Adrenal gland (tissue), 12 donors: ENCODE data around the gene PDIA4. TPM values are rescaled to one million over a fixed set of nuclear protein-coding genes. Genes with fewer than 3 reads are reported as not detected.
"Not testable (repeated sequence)": the region's sequence is repeated elsewhere in the genome, so short reads cannot be mapped to it uniquely, and the experiment has no call there.

ENCODE experiments used
- DNase-seq, 7 donors: peaks; one replicate each; pipeline ENCODE4 v3.0.0-alpha.2; 2019 to 2020
- H3K27ac ChIP-seq, 5 donors: fragments of 200-600 bp; sonication (generic) in 4 of 5; 1 replicate in 3 of 5; 2 replicates in 2 of 5; pipeline versions ENCODE4 v1.5.1 to v1.8.0; 2016 to 2020; ENCODE audit warnings: mild to moderate bottlenecking in 1 of 5
- H3K27me3 ChIP-seq: fragments of 200-600 bp; 2 replicates; pipeline ENCODE4 v1.8.0; 2021
- H3K36me3 ChIP-seq, 2 donors: fragments of 200-600 bp; replicated peaks in 1 of 2; 1 replicate in 1 of 2; 2 replicates in 1 of 2; pipeline versions ENCODE4 v1.5.1 to v1.8.0; 2018 to 2022
- H3K4me1 ChIP-seq, 2 donors: fragments of 200-600 bp; replicated peaks in 1 of 2; 1 replicate in 1 of 2; 2 replicates in 1 of 2; pipeline versions ENCODE4 v1.5.1 to v1.8.0; 2018 to 2021
- H3K4me3 ChIP-seq, 4 donors: fragments of 200-600 bp; sonication (generic) in 3 of 4; one replicate each; pipeline ENCODE4 v1.5.1; 2016 to 2018
- H3K9me3 ChIP-seq, 3 donors: fragments of 200-600 bp; sonication (generic) in 1 of 3; replicated peaks in 1 of 3; 1 replicate in 2 of 3; 2 replicates in 1 of 3; pipeline versions ENCODE4 v1.5.1 to v1.8.0; 2016 to 2021
- POLR2A ChIP-seq, 2 donors: fragments of 450-650 bp; IDR thresholded peaks; one replicate each; pipeline ENCODE4 v1.6.1; 2017; ENCODE audit warnings: antibody characterized with exemption in 2 of 2, mild to moderate bottlenecking in 2 of 2, moderate library complexity in 1 of 2
- WGBS, 4 donors: extraction: QIAGEN DNeasy Blood & Tissue Kit in 2 of 4; methylation state at CpG; one replicate each; pipeline versions ENCODE4 v1.1.5 to v1.1.7; 2013 to 2017; 5-methylcytosine and 5-hydroxymethylcytosine counted together
- intact Hi-C, 2 donors: fragments of 100-400 bp; cut with DNase I; formaldehyde crosslinking; loops; one replicate each; pipeline versions ENCODE4 v1.14.1 to v1.15.0; 2022 to 2023
- polyA plus RNA-seq, 3 donors: library from polyadenylated mRNA; stranded (reverse); fragments of 200-250 nt in 2 of 3; fragments of 350-450 nt in 1 of 3; fragmentation: Illumina TruSeq in 1 of 3; extraction: RNeasy Lipid Tissue Mini Kit (QIAGEN cat#74804) in 1 of 3; gene quantifications; one replicate each; pipeline ENCODE4 v1.2.3, GENCODE V29; 2013 to 2014
- total RNA-seq, 9 donors: library from RNA; depleted of rRNA in 4 of 9; stranded (reverse); fragments of >200 nt in 4 of 9; fragments of 120-200 nt in 1 of 9; fragmentation: NEBNext Ultra II Directional in 1 of 9; extraction: Animal tissue kit (Norgen Biotek cat#: 25700) in 1 of 9; gene quantifications; one replicate each; pipeline versions ENCODE4 v1.1.0 to v1.2.4, GENCODE V29; 2013 to 2023
- TF ChIP-seq, protein P1 (sequence below), 6 experiments: fragments of 450-650 bp in 4 of 6; fragments of 200-600 bp in 2 of 6; sonication (generic) in 1 of 6; IDR thresholded peaks; 1 replicate in 5 of 6; 2 replicates in 1 of 6; pipeline versions ENCODE4 v1.5.1 to v1.8.0; 2016 to 2021; ENCODE audit warnings: antibody characterized with exemption in 6 of 6, mild to moderate bottlenecking in 2 of 6, moderate library complexity in 1 of 6
- donor health status: healthy with polysubstance abuse.
- donor health status: Bipolar disorder and iron deficiency.
- donor health status: DM: yes; HTN: yes; CAD: no.
- donor health status: DM: no; HTN: no; CAD: no.
- donor health status: DM: no; HTN: no; CAD: no.
- donor health status: DM: yes; HTN: yes; CAD: no.

PDIA4 gene
- total and polyA plus RNA-seq, 12 donors = 19.9 to 123 (median 69.7) TPM

DNA sequence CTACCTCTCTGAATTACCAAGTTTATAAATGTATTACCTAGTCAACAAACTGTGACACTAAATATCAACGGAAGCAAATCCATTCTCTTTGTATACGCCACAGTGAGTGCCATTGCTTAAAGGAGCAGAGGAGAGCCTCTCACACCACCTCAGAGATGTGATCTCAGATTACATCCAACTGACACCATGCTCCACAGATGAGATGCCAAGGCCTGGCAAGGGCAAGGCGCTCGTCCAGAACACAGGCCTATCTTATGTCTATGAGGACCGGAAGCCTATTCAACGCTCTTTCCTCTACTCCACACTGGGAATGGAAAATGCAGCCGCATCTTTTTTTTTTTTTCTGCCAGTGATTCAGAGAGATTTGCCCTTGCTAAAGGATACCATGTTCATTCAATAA is 11.4 kb downstream of the PDIA4 start:
- peaks cover 0 to 69% of the 10 kb centered on the region in 2 donors for H3K36me3 ChIP-seq
- no peaks in the 10 kb centered on the region for H3K4me1 ChIP-seq
- no peak overlapping the region for H3K27ac ChIP-seq
- WGBS, 4 donors = 77 to 82% (median 80%) methylated on average over 7 of the region's 7 CpGs
- H3K4me3 ChIP-seq = no peak overlapping the region
- no peak for DNase-seq
- TF ChIP-seq POLR2A (IDR thresholded peaks at IDR 0.05) = no peak
- TF ChIP-seq, protein P1, sequence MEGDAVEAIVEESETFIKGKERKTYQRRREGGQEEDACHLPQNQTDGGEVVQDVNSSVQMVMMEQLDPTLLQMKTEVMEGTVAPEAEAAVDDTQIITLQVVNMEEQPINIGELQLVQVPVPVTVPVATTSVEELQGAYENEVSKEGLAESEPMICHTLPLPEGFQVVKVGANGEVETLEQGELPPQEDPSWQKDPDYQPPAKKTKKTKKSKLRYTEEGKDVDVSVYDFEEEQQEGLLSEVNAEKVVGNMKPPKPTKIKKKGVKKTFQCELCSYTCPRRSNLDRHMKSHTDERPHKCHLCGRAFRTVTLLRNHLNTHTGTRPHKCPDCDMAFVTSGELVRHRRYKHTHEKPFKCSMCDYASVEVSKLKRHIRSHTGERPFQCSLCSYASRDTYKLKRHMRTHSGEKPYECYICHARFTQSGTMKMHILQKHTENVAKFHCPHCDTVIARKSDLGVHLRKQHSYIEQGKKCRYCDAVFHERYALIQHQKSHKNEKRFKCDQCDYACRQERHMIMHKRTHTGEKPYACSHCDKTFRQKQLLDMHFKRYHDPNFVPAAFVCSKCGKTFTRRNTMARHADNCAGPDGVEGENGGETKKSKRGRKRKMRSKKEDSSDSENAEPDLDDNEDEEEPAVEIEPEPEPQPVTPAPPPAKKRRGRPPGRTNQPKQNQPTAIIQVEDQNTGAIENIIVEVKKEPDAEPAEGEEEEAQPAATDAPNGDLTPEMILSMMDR (IDR thresholded peaks at IDR 0.05) = no peak
- no peaks in the 10 kb centered on the region for H3K9me3 ChIP-seq
- H3K27me3 ChIP-seq = no peaks in the 10 kb centered on the region
- intact Hi-C loops = no loop called here

DNA sequence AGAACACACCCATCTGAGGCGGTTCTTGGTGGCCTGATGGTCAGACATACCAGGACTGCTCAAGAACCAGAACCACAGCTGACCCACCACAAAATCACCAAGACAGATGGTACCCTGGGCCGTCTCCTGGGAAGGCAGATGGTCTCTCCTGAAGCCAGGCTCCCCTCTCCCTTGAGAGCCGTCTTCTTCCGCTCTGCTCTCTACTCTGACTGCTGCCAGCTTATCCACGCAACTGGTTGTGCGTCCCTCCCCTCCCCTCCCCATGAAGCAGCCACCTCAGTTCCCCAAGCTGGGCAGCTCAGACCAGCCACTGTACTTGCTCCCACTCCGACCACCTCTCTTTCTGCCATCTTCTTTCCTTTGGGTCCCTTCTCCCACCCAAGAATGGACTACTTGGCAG is 14.0 kb downstream of the PDIA4 start:
- Histone ChIP-seq H3K27ac (no peak overlapping the region), H3K27me3 (no peaks in the 10 kb centered on the region), H3K36me3 (peaks cover 0 to 84% of the 10 kb centered on the region in 2 donors), H3K4me3 (no peak overlapping the region), H3K9me3 (no peaks in the 10 kb centered on the region), H3K4me1 (no peaks in the 10 kb centered on the region)
- no peak for TF ChIP-seq POLR2A (IDR thresholded peaks at IDR 0.05)
- TF ChIP-seq, protein P1 (IDR thresholded peaks at IDR 0.05) = no peak
- intact Hi-C loops = no loop called here
- WGBS, 4 donors = 80 to 94% (median 90%) methylated on average over 7 of the region's 7 CpGs
- DNase-seq = no peak

DNA sequence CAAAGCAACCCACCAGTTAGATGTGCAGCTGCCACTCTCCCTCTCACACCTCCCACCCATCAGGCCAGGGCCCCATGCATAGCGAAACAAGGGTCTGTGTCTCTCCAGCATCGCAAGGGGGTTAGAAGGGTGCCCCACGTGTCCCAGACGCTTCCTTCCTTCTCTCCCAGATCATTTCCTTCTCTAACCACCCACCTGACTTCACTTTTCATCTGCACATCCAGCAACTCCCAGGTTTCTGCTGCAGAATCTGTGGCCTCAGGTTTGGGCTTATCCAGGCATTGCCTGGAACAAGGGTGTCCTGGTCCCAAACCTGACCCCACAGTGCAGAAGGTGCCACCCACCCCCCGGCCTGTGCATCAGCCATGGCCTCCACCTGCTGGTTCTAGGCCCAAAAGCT is 14.4 kb downstream of the PDIA4 start:
- Histone ChIP-seq H3K4me1 (no peaks in the 10 kb centered on the region), H3K27me3 (no peaks in the 10 kb centered on the region), H3K27ac (no peak overlapping the region), H3K9me3 (no peaks in the 10 kb centered on the region), H3K4me3 (no peak overlapping the region), H3K36me3 (peaks cover 0 to 84% of the 10 kb centered on the region in 2 donors)
- intact Hi-C loops = no loop called here
- DNase-seq = no peak
- TF ChIP-seq, protein P1 (IDR thresholded peaks at IDR 0.05) = no peak
- no peak for TF ChIP-seq POLR2A (IDR thresholded peaks at IDR 0.05)
- 76 to 97% (median 87%) methylated on average over 5 of the region's 5 CpGs for WGBS, 4 donors

DNA sequence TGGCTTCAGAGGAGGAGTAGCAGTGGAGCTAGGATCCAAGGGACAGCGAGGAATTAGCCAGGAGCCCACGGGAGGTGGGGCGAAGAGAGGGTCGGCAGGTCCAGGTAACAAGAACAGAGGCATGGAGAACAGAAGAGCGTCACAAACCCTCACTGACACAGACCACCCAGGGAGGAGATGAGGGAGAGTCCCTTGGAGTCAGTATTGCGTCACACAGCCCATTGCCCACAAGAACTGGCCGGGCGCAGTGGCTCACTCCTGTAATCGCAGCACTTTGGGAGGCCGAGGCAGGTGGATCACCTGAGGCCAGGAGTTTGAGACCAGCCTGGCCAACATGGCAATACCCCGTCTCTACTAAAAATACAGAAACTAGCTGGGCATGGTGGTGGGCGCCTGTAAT is 15.6 kb downstream of the PDIA4 start:
- H3K27ac ChIP-seq, H3K4me1 ChIP-seq, DNase-seq, H3K9me3 ChIP-seq, H3K4me3 ChIP-seq, H3K27me3 ChIP-seq, intact Hi-C loops: not testable (repeated sequence)
- WGBS, 4 donors = 83 to 97% (median 93%) methylated on average over 6 to 12 of the region's 12 CpGs
- peaks cover 0 to 91% of the 10 kb centered on the region in 2 donors for H3K36me3 ChIP-seq

DNA sequence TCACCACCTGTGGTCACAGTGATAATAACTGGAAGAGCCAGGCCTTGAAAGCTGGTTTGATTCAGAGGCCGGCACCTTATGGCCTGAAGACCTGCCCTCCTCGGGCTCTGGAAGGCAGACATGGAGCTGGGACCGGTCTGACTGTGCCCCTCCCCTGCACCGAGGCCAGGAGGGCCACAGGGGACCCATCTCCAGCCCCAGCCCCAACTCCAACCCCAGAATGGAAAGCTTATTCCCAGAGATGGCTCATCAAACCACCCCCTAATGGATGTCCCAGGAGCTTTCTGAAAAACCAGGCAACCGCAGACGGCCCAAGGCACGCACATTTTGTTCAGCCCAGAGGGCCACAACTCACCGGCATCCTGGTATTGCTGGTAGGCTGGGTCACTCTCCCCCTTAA is 16.8 kb downstream of the PDIA4 start:
- DNase-seq = no peak
- Histone ChIP-seq H3K27ac (no peak overlapping the region), H3K27me3 (no peaks in the 10 kb centered on the region), H3K4me3 (no peak overlapping the region), H3K36me3 (peaks cover 0 to 94% of the 10 kb centered on the region in 2 donors), H3K9me3 (no peaks in the 10 kb centered on the region), H3K4me1 (no peaks in the 10 kb centered on the region)
- intact Hi-C loops = no loop called here
- 95 to 100% (median 98%) methylated on average over 5 to 8 of the region's 8 CpGs for WGBS, 4 donors
- TF ChIP-seq POLR2A (IDR thresholded peaks at IDR 0.05) = no peak
- TF ChIP-seq, protein P1 (IDR thresholded peaks at IDR 0.05) = no peak
